ENCODE measurements around the gene TRPV6. TPM values are rescaled to one million over a fixed set of nuclear protein-coding genes. Genes with fewer than 3 reads are reported as not detected.

TRPV6 gene
- total RNA-seq, 1 donor from 2014 or later = not detected

DNA sequence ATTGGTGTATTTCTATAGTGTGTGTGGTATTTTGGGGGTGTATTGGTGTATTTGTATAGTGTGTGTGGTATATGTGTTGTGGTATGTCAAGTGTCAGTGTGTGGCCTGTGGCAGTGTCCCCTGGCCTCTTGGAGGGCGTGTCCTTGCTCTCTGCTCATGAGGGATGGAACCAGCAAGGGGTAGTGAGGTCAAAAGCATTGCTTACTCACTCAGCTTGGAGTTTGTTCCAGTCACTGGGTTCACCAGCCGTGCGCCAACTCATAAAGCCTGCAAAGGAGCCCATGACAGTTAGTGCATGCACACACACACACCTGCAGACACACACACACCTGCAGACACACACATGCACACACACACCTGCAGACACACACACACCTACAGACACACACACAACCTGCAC, 4.3 kb upstream of the TRPV6 start:
- no peak for DNase-seq (ENCODE audit: low spot score)
- Mint-ChIP-seq H3K27me3 (ENCODE audit: low read depth) (no peaks in the 10 kb centered on the region), H3K9me3 (no peaks in the 10 kb centered on the region), H3K4me3 (ENCODE audit: low read depth) (no peak overlapping the region), H3K36me3 (ENCODE audit: low read depth) (no peaks in the 10 kb centered on the region), H3K27ac (no peak overlapping the region), H3K4me1 (ENCODE audit: low read depth) (no peaks in the 10 kb centered on the region)
- intact Hi-C loops (cut with micrococcal nuclease) = no loop called here

DNA sequence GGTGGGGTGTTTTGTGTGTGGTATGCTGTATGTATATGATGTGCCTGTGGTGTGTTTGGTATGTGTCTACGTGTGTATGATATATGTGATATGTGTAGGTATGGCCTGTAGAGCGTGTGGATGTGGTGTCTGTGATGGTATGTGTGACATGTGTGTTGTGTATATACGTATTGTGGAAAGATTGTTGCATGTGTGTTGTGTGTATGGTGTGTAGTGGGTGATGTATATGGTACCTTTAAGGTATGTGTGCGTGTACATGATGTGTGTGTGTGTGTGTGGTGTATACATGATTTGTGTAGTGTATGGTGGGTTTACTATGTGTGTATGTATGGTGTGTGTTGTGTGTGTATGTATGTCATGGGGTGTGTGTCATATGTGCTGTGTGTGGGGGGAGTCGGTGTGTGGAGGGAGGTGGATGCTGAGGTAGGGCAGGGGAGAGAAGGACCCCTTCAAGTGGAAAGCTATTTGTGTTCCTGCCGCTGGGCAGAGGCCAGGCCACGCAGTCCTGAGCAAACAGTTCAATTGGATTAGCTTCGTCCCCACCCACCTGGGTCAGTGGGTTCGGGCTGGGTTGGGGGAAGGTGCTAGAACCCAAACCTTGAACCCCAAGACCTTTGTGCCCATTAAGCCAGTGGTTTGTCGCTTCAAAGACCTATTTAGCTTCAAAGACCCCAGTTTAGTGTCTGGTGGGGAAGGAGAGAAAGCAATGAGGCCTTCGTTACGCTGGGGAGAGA, 1.9 kb upstream of the TRPV6 start:
- no peaks in the 10 kb centered on the region for H3K36me3 Mint-ChIP-seq (ENCODE audit: low read depth)
- no peaks in the 10 kb centered on the region for H3K9me3 Mint-ChIP-seq
- H3K4me3 Mint-ChIP-seq (ENCODE audit: low read depth) = no peak overlapping the region
- H3K4me1 Mint-ChIP-seq (ENCODE audit: low read depth) = no peaks in the 10 kb centered on the region
- H3K27me3 Mint-ChIP-seq (ENCODE audit: low read depth) = no peaks in the 10 kb centered on the region
- DNase-seq (ENCODE audit: low spot score) = no peak
- H3K27ac Mint-ChIP-seq = no peak overlapping the region
- intact Hi-C loops (cut with micrococcal nuclease) = no loop called here

DNA sequence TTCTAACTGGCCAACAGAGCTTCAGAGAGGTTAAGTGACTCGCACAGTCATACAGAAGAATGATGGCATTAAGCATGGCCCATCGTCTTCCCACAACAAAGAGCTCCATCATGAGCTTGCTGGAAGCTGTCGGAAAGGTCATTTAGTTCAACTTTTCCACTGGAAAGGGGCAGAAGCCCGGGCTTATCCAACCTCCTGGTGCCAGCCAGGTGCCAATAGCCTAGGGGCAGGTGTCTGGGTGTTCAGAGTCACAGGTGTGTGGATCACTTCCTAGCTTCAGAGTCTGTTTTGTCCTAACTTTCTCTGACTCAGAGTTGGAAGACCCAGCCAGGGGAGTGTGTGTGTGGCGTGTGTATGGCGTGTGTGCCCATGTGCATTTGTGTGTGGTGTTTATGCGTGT, 1.3 kb upstream of the TRPV6 start:
- H3K4me3 Mint-ChIP-seq (ENCODE audit: low read depth) = no peak overlapping the region
- H3K4me1 Mint-ChIP-seq (ENCODE audit: low read depth) = no peaks in the 10 kb centered on the region
- H3K9me3 Mint-ChIP-seq = no peaks in the 10 kb centered on the region
- DNase-seq (ENCODE audit: low spot score) = no peak
- no peaks in the 10 kb centered on the region for H3K27me3 Mint-ChIP-seq (ENCODE audit: low read depth)
- H3K27ac Mint-ChIP-seq = no peak overlapping the region
- no peaks in the 10 kb centered on the region for H3K36me3 Mint-ChIP-seq (ENCODE audit: low read depth)
- intact Hi-C loops (cut with micrococcal nuclease) = no loop called here

DNA sequence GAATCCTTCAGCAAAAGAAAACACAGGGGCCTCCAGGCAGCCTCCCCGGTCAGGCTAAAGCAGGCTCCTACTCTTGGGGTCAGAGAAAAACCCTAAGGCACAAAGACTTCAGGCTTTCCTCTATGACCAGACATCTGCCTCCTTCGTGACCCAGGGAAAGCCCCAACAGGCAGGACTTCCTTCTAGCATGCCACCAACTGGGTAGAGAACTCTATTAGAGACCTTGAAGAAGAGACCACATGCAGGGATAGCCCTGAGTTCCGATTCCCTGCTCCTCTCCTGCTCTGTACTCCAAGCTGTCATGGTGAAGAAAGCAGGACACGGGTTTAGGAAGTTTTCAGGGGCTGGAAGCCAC, 1.3 kb downstream of the TRPV6 start:
- Mint-ChIP-seq H3K27me3 (ENCODE audit: low read depth) (peaks cover 11% of the 10 kb centered on the region), H3K9me3 (no peaks in the 10 kb centered on the region), H3K4me3 (ENCODE audit: low read depth) (no peak overlapping the region), H3K36me3 (ENCODE audit: low read depth) (no peaks in the 10 kb centered on the region), H3K4me1 (ENCODE audit: low read depth) (no peaks in the 10 kb centered on the region), H3K27ac (no peak overlapping the region)
- intact Hi-C loops (cut with micrococcal nuclease) = no loop called here
- DNase-seq (ENCODE audit: low spot score) = no peak

DNA sequence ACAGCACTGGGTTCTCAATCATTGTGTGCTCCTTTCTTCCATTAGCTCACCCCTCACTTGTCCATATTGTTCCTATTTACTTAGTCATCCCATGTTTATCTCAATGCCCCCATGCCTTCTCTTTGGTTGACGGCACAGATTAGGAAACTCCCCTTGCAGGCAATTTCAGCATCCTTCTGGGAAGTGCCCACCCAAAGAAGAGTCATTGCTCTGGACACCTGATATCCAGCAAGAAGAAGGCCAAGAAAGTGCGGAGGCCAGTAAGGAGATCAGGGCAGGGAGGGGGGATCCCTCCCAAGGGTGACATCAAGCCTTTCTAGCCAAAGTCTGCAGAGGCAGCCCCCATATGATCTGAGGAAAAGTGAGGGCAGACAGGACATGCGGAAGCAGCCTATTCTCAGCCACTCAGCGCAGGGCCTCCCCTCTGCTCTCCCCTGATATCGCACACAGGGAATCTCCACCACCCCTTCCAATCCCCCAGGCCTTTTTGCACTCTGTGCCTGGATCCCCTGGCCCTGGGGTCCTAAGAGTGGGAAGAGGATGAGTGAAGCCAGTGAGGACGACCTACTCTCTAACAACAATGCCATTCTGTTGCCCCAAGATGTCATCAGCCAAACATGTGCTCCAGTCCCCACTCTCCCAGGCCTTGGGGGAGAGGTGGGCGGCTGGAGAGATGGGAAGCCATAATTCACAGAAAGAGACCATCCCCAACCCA, 1.8 kb downstream of the TRPV6 start:
- intact Hi-C loops (cut with micrococcal nuclease) = no loop called here
- Mint-ChIP-seq H3K36me3 (ENCODE audit: low read depth) (no peaks in the 10 kb centered on the region), H3K9me3 (no peaks in the 10 kb centered on the region), H3K4me3 (ENCODE audit: low read depth) (no peak overlapping the region), H3K27ac (no peak overlapping the region), H3K4me1 (ENCODE audit: low read depth) (no peaks in the 10 kb centered on the region), H3K27me3 (ENCODE audit: low read depth) (peaks cover 14% of the 10 kb centered on the region)
- DNase-seq (ENCODE audit: low spot score) = no peak

DNA sequence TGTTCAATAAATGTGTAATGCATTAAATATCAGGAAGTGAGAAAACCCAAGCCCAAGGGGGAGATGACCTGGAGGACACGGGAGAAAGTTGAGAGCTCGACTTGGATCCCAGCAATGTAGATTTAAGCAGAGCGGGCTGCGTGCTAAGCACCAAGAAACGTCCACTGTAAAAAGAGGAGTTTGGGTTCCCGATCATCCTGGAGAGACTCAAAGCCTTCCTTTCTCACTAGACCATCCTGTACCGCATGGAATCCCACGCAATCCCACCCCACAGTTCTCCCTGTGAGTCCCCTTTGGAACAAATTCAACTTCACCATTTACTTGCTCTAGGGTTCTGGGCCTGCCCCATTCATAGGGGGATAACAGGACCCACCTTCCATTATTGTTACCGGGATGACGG, 2.4 kb downstream of the TRPV6 start:
- H3K4me1 Mint-ChIP-seq (ENCODE audit: low read depth) = no peaks in the 10 kb centered on the region
- no peak for DNase-seq (ENCODE audit: low spot score)
- peaks cover 14% of the 10 kb centered on the region for H3K27me3 Mint-ChIP-seq (ENCODE audit: low read depth)
- no peaks in the 10 kb centered on the region for H3K36me3 Mint-ChIP-seq (ENCODE audit: low read depth)
- no peak overlapping the region for H3K4me3 Mint-ChIP-seq (ENCODE audit: low read depth)
- H3K9me3 Mint-ChIP-seq = no peaks in the 10 kb centered on the region
- H3K27ac Mint-ChIP-seq = no peak overlapping the region
- intact Hi-C loops (cut with micrococcal nuclease) = no loop called here

DNA sequence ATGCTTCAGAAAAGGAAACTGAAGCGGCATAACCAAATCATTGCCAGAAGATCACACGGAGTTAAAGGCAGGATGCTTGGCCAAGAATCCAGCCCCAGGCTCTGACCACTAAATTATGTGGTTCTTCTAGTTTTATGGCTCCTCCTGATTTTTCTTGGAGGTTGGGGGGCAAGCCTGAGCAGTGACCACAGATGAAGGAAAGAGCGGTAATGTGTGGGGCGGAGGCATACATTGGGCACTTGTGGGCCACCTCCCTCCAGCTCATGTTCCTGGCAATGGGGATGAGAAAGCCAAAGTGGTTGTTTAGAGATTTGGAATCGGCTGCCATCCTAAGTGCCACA, 3.2 kb downstream of the TRPV6 start:
- no peaks in the 10 kb centered on the region for H3K9me3 Mint-ChIP-seq
- intact Hi-C loops (cut with micrococcal nuclease) = no loop called here
- H3K4me1 Mint-ChIP-seq (ENCODE audit: low read depth) = no peaks in the 10 kb centered on the region
- no peak for DNase-seq (ENCODE audit: low spot score)
- no peak overlapping the region for H3K27ac Mint-ChIP-seq
- no peak overlapping the region for H3K4me3 Mint-ChIP-seq (ENCODE audit: low read depth)
- peaks cover 14% of the 10 kb centered on the region for H3K27me3 Mint-ChIP-seq (ENCODE audit: low read depth)
- no peaks in the 10 kb centered on the region for H3K36me3 Mint-ChIP-seq (ENCODE audit: low read depth)

DNA sequence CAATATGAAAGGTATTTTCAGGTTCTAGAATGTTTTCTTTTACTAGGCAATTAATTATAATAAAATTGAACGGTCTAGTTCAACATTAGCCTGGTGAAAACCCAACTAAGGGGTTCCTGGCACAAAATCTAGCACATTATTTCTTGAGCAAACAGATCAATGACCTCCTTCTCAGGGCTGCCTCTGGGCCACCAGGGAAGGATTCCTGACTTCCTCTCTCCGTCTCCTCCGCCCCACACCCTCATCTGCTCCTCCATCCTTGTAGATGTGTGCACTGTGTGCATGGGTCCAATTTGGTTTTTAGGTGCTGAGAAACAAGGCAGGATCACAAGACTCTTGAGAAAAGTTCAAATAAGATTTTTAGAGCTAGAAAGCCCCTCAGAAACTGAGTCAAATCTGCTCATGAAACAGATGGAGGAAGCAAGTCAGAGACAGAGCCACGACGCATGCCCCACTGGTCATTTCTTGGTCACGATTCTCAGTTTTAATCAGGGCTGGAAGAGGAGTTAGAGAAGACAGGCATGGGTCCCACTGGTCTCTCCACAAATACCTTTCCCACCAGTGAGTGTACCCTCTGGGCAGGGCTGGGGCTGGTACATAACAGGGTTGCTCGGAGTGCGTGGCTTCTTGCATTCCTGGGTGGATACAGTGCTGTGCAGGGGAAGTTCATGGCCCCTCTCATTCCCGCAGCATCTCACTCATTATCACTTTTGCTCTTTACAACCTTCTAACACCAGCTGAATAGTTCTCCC, 3.8 kb downstream of the TRPV6 start:
- Mint-ChIP-seq H3K36me3 (ENCODE audit: low read depth) (no peaks in the 10 kb centered on the region), H3K9me3 (no peaks in the 10 kb centered on the region), H3K4me1 (ENCODE audit: low read depth) (no peaks in the 10 kb centered on the region), H3K27me3 (ENCODE audit: low read depth) (peaks cover 14% of the 10 kb centered on the region), H3K4me3 (ENCODE audit: low read depth) (no peak overlapping the region), H3K27ac (no peak overlapping the region)
- DNase-seq (ENCODE audit: low spot score) = no peak
- intact Hi-C loops (cut with micrococcal nuclease) = no loop called here

DNA sequence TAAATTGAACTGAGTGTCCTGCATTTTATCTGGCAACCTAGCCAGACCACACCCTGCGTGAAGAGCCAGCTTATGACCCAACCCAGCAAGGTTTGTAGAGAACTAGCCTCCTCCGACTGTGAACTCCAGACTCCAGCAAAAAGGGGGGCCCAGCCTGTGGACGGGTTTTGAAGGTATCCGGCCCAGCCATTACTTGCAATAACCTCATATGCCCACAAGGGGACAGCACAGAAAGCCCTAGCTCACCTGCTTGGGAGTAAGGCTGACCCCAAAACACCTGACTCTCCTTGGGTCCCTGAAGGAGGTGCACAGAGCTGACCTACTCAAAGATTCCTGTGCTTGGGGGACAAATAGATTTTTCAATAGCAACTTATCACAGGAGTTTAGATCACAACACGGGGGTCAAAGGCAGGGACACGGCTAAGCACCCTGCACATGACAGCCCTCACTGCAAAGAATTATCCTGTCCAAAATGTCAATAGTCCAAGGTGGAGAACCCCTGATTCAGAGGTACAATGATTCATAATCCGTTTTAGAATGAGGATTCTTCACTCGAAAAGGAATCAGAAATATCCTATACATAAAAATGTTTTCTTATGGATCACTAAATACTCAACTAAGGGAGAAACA, 4.6 kb downstream of the TRPV6 start:
- peak; percentile 33 for DNase-seq (ENCODE audit: low spot score)
- Mint-ChIP-seq H3K4me3 (ENCODE audit: low read depth) (no peak overlapping the region), H3K9me3 (no peaks in the 10 kb centered on the region), H3K27me3 (ENCODE audit: low read depth) (peaks cover 14% of the 10 kb centered on the region), H3K4me1 (ENCODE audit: low read depth) (no peaks in the 10 kb centered on the region), H3K27ac (no peak overlapping the region), H3K36me3 (ENCODE audit: low read depth) (no peaks in the 10 kb centered on the region)
- intact Hi-C loops (cut with micrococcal nuclease) = no loop called here

DNA sequence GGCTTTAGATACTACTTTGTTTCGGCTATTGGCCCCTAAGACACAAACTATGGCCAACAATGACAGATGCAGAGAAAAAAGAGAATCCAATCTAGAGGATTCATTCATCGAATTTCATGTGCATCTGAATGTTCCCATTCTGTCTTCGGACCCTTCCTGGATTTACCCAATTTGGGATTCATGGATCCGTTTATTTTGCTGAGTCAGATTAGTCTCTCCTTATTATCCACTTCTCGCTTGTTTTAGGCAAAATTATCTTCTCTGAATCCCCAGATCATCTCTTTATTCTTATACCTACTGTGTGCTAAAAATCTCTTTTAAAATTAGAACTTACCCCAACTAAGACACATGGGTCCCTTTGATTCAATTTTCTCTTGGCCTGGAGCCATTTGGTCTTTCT, 6.5 kb downstream of the TRPV6 start:
- Mint-ChIP-seq H3K4me1 (ENCODE audit: low read depth) (no peaks in the 10 kb centered on the region), H3K27ac (no peak overlapping the region), H3K36me3 (ENCODE audit: low read depth) (no peaks in the 10 kb centered on the region), H3K9me3 (no peaks in the 10 kb centered on the region), H3K4me3 (ENCODE audit: low read depth) (no peak overlapping the region), H3K27me3 (ENCODE audit: low read depth) (peaks cover 14% of the 10 kb centered on the region)
- intact Hi-C loops (cut with micrococcal nuclease) = no loop called here
- no peak for DNase-seq (ENCODE audit: low spot score)

DNA sequence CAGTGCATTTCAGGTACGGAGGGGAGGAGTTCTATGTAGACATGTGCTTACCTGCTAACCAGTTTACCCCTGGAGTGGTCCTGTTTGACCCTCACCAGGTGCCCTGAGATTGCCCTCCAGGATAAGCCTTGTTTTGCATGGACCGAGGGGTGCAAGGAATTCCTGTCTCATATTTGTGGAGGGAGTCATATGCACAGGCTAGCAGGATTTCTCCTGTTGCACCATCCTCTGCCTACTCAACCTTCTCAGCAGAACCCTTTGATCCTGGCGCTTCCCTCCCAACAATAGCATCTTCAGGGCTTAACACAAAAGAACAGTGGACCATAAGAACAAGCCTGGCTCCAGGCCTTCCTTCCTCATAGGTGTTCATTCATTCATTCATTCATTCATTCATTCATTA, 7.2 kb downstream of the TRPV6 start:
- DNase-seq (ENCODE audit: low spot score) = no peak
- Mint-ChIP-seq H3K27me3 (ENCODE audit: low read depth) (peaks cover 14% of the 10 kb centered on the region), H3K9me3 (no peaks in the 10 kb centered on the region), H3K27ac (no peak overlapping the region), H3K4me1 (ENCODE audit: low read depth) (no peaks in the 10 kb centered on the region), H3K36me3 (ENCODE audit: low read depth) (no peaks in the 10 kb centered on the region), H3K4me3 (ENCODE audit: low read depth) (no peak overlapping the region)
- intact Hi-C loops (cut with micrococcal nuclease) = no loop called here

DNA sequence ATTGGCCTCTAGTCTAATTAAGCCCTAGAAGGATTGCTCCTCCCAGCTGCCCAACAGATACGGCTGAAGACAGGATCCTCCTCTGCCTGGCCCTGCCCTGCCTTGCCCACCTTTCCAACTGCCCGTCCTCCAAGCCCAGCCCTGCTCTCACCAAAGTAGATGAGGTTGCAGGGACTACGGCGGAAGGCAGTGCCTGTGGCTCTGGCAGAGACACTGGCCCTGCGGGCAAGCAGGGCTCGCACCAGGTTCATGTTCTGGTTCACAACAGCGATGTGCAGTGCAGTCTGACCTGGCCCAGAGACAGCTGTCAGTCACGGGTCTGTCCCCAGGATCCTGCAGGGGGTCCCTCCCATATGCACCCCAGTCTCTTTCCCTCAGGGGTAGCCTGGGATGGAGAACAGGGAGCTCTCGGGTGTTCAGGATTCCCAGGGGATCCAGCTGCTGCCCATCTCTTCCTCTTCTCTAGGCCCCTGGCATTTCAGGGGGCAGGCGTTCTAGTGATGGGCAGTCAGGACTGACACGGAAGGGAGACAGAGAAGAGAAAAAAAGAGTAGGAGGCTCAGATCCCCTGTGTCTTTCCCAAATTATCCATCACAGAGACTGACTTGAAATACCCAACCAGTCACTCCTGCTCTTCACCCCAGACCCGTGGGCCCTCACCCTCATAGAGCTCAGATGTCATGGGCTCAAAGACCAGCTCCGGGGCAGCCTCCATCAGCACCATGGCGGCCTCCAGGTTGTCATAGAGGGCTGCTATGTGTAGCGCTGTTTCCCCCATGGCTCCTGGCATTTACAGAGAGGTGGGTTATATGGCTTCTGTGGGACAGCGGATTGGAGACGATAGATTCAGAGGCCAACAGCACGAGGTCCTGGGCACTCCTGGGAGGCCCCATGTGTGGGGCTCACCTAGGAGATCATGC, 8.3 kb downstream of the TRPV6 start:
- H3K9me3 Mint-ChIP-seq = no peaks in the 10 kb centered on the region
- no peaks in the 10 kb centered on the region for H3K36me3 Mint-ChIP-seq (ENCODE audit: low read depth)
- intact Hi-C loops (cut with micrococcal nuclease) = no loop called here
- H3K27me3 Mint-ChIP-seq (ENCODE audit: low read depth) = peaks cover 14% of the 10 kb centered on the region
- DNase-seq (ENCODE audit: low spot score) = no peak
- no peaks in the 10 kb centered on the region for H3K4me1 Mint-ChIP-seq (ENCODE audit: low read depth)
- H3K27ac Mint-ChIP-seq = no peak overlapping the region
- no peak overlapping the region for H3K4me3 Mint-ChIP-seq (ENCODE audit: low read depth)
